ENCODE results near the gene CATSPER3.

CATSPER3 gene

DNA sequence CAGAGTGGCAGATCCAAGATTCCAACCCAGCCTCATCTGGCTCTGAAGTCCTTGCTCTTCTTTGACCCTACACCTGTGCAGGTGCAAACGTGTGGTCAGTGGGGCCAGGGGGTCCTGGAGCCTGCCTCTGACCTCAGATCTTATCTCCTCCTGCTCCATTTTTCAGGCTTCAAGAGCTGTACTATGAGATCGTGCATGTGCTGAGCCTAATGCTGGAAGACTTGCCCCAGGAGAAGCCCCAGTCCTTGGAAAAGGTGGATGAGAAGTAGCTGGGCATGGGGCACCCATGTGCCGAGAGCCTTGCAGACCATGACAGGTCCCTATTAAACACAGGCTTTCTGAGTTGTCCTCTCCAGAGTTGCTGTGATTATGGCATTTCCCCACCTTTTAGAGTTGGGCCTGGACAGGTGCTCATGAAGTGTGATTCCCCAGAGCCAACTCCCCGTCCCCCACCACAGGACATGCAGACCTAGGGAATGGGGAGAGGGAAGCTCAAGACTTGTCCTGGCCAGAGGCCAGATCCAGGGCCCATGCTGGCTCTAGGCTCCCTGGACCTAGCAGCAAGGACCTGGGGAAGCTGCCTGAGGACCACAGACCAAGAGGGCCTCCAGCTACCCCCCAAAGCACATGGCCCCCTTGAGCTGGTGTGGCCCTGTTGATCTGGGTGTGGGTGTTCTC is 43.8 kb downstream of the CATSPER3 start:
- no peak for DNase-seq

GRCh38 chr5:135012033-135012588 is 44.4 kb downstream of the CATSPER3 start:
- DNase-seq: no peak

GRCh38 chr5:135012951-135013391 is 45.3 kb downstream of the CATSPER3 start:
- peak in 1 of 2 donors; percentile 1 for DNase-seq

DNA sequence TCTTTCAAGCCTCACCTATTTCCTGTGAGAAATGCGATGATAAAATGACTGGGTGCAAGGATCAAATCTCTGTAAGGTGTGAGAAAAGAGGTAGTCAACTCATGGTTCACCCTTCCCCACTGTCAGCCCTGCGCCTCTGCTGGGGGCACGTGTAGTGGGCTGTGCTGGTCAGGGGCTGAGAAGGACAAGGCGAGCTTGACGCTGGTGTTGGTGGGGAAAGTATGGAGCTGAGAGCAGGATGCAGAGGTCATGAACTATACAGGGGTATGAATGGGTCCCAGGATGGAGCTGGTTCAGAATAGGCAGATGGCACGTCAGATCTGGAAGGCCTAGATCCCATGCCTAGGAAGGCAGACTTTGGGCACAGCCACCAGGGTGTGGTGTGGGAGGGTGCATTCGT is 45.7 kb downstream of the CATSPER3 start:
- no peak for DNase-seq

- peak in 1 of 2 donors; percentile 6 for DNase-seq
Observed at GRCh38 chr5:135013947-135014570, 46.4 kb downstream of the CATSPER3 start.

DNA sequence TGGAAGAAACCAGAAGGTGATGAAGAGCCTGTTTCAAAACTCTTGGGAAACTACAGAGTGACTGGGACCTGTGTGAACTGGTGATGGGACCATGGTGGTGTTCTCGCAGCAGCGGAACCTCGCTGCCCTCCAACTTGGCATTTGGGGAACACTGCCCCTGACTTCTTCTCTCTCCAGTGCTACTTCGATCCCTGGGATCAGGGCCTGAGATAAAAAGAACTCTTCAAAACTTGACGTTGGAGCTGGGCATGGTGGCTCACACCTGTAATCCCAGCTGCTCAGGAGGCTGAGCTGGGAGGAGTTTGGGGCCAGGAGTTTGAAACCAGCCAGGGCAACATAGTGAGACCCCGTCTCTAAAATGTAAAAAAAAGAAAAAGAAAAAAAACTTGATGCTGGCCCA is 48.2 kb downstream of the CATSPER3 start:
- no peak for DNase-seq

GRCh38 chr5:135016861-135017290 is 49.2 kb downstream of the CATSPER3 start:
- DNase-seq: no peak

DNA sequence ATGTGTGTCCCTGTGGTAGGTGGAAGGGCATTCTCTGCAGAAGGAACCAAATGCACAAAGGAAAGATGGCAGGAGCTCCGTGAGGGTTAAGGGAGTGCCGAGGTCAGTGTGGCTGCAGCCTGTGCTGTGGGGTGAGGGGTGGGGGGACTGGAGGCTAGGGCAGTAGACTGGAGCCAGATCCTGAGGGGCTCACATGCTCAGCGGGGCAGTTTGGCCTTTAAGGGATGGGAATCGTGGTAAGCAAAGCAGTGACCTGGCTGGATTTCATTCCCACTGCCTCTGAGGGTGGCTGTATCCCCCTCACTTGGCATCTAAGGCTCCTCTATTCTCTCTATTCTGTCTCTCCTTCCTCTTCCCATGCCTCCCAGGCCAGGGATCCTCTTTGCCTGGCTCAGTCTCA is 50.8 kb downstream of the CATSPER3 start:
- no peak for DNase-seq

- no peak for DNase-seq
Observed at GRCh38 chr5:135019314-135019713, 51.6 kb downstream of the CATSPER3 start.

GRCh38 chr5:135020111-135020895 is 52.6 kb downstream of the CATSPER3 start:
- no peak for DNase-seq

- no peak for DNase-seq
Observed at GRCh38 chr5:135024956-135025729, 57.4 kb downstream of the CATSPER3 start.

GRCh38 chr5:135025730-135026644 is 58.3 kb downstream of the CATSPER3 start:
- no peak for DNase-seq

DNA sequence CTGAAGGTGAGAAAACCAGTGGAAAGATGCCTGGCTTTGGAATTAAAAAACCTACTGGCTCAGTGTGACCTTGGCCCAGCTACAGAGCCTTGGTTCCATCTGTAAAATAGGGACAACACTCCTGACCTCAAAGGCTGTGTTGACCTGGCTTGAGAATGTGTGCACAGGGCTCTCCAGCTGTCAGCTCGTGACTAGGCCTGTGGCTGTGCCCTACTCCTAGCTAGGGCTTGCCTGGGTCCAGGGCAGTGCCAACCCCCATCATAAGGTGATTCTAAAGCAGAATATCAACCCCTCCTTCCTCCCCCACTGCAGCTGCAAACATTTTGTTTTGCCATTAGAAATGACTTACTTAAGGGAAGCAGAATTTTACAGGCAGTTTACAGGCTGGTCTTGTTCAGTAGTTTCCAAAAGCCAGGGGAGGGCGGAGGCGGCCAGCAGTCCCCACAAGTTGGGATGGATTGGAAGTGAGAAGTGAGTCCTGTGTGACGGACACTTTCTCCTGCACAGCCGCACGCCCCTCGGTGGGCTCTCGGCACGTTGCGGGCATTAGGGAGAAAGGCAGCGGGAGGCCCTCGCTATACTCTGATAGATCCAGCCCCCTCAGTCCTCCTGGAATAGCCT is 59.0 kb downstream of the CATSPER3 start:
- DNase-seq: no peak

DNA sequence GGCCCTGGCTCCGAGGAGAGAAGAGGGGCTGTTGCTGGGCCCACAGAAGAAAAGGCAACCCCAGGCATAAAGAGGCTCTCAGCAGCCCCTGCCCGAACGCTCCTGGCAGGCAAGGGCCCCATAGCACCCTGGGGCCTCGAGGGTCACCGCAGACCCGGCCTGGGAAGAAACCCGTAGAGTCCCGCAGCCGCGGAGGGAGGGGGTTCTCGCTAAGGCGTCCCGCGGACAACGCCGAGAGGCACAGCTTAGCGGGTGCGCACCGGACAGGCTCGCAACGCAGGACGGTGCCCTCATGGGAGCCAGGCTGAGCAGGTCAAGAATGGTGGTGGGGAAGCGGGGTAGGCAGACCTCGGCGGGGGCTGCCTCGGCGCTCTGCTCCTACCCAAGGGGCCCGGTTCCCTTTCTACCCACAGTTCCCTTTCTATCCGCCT is 59.6 kb downstream of the CATSPER3 start:
- no peak for DNase-seq

DNA sequence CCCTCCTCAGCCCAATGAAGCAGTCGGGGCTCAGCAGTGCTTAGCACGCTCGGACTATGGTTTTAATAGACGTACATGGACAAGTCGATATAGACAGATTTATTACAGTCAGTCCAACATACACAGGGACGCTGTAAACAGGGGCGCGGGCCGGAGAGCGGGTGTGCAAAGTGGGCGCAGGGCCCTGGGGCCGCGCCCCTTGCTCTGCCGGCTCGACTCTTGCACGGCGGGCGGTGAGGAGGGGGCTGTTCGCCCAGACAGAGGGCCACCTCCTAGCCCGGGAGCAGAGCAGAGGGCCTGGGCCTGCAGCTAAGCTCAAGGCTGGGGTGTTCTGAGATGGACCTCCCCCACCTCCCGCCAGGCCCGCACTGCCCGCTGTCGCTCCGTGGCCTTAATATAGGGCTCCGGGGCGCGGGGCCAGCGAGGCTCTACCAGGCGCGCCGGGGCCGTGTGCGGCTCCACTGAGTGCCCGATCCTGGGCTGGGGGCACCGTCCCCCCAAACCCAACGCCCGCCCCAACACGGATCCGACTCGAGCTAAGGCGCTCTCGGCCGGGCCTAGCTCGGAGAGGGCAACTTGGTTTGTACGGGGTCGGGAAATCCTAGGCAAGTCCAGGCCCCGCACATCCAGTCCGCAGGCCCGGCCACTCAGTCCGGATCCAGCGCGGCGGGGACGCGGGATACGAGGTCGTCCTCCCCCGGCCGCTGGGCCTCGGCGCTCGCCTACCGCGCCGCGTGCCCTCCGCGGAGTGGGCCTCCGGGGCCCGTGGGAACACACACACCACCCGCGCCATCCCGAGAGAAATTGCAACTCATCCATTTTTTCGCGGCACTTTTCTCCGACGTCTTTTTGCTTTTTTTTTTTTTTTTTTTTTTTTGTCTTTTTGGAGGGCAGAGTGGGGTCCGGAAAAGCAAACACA is 60.2 kb downstream of the CATSPER3 start:
- DNase-seq: no peak

DNA sequence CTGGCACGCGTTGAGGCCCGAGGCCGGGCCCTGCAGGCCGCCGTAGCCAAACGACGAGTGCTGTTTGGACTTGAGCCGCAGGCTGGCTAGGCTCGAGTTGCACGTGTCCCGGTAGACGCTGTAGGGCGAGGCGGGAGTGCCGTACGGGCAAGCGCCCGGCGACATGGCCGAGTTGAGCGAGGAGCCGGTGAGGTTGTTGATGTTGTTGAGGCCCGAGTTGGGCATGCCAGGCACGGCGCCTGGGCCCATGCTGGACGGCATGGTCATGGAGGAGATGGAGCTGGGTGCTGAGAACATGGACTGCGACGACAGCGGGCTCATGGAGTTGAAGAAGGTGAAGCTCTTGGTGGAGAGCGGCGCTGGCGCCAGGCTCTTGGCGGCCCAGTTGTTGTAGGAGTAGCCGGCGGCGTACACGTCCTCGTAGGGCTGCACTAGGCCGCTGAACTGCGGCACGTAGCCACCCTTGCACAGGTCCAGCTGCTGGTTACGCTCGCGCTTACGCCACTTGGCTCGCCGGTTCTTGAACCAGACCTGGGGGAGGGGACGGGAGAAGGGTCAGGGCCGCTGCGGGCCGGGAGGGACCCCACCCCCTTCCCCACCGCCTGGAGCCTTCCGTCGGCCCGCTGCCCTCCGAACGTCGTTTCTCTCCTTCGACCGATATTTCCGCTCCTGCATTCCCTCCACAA is 61.2 kb downstream of the CATSPER3 start:
- DNase-seq: no peak

DNA sequence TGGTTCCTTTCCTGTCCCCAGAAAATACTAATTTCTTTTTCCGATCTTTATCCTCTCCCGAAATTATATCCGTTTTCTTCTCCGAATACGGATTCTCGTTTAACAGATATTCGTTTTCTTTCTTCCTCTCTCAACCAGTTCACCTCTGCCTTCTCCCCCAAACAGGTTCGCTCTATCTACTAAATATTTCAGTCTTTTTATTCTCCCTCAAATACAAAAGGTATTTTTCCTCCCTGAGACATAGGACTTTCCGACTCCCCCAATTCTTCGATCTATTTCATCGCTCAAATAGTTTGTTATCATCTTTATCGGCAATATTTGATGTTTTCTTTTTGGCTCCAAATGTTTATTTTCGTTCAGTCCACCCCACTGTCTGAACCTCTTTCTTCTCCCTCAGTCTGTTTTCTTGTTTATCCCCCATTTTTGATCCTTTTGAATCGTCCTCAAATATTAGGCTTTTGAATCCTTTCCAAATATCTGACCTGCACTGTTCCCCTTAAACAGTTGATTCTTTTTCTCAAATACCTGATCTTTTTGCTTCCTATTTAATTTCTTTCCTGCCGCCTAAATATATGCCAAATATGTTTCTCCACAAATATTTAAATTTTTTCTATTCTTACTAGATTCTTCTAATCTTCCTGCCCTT is 61.9 kb downstream of the CATSPER3 start:
- DNase-seq: no peak

GRCh38 chr5:135030123-135030955 is 62.6 kb downstream of the CATSPER3 start:
- no peak for DNase-seq
